GM23338 (cell line): Measurements from ENCODE around the gene GLIPR1. TPM values are rescaled to one million over a fixed set of nuclear protein-coding genes. Genes with fewer than 3 reads are reported as not detected.

Experiments used
- ATAC-seq: fragments of 200-7000 bp; cut with Tn5 transposase; 3 replicates; pipeline ENCODE4 v1.9.1; 2020
- DNase-seq: peaks from one replicate; pipeline ENCODE4 v3.0.0-alpha.2; 2015; ENCODE audit warnings: low spot score
- H2AFZ ChIP-seq: fragments of 200-600 bp; sonication (generic); 2 replicates; pipeline ENCODE4 v1.8.0; 2016; ENCODE audit warnings: antibody characterized with exemption, mild to moderate bottlenecking, moderate library complexity
- H3F3A ChIP-seq: fragments of 200-600 bp; sonication (generic); replicated peaks from 2 replicates; pipeline ENCODE4 v1.8.0; 2017; ENCODE audit warnings: antibody characterized with exemption, mixed run types, low read depth
- H3K27ac ChIP-seq: fragments of 200-600 bp; sonication (generic); 2 replicates; pipeline ENCODE4 v1.6.1; 2016; ENCODE audit warnings: low read depth
- H3K27me3 ChIP-seq: fragments of 200-600 bp; sonication (generic); 2 replicates; pipeline ENCODE4 v1.8.0; 2016; ENCODE audit warnings: mild to moderate bottlenecking, mixed run types, moderate library complexity; ENCODE audit not compliant: insufficient read depth
- H3K36me3 ChIP-seq: fragments of 200-600 bp; sonication (generic); 2 replicates; pipeline ENCODE4 v1.8.0; 2016; ENCODE audit warnings: mild to moderate bottlenecking; ENCODE audit not compliant: insufficient read depth
- H3K4me1 ChIP-seq: fragments of 200-600 bp; sonication (generic); 2 replicates; pipeline ENCODE4 v1.8.0; 2016; ENCODE audit warnings: mild to moderate bottlenecking, moderate library complexity; ENCODE audit not compliant: insufficient read depth
- H3K4me2 ChIP-seq: fragments of 200-600 bp; sonication (generic); 2 replicates; pipeline ENCODE4 v1.7.1; 2017; ENCODE audit warnings: mixed run types
- H3K4me3 ChIP-seq: fragments of 200-600 bp; sonication (generic); 2 replicates; pipeline ENCODE4 v1.6.1; 2016; ENCODE audit warnings: mixed run types
- H3K79me2 ChIP-seq: fragments of 200-600 bp; sonication (generic); replicated peaks from 2 replicates; pipeline ENCODE4 v1.8.0; 2017; ENCODE audit warnings: mild to moderate bottlenecking; ENCODE audit not compliant: insufficient read depth
- H3K9me2 ChIP-seq: fragments of 200-600 bp; sonication (generic); 2 replicates; pipeline ENCODE4 v1.8.0; 2017; ENCODE audit not compliant: insufficient read depth
- H4K20me1 ChIP-seq: fragments of 200-600 bp; sonication (generic); replicated peaks from 2 replicates; pipeline ENCODE4 v1.8.0; 2017; ENCODE audit warnings: mild to moderate bottlenecking; ENCODE audit not compliant: insufficient read depth
- H3K27ac Mint-ChIP-seq: 2 replicates; pipeline ENCODE4 v1.8.0; 2020; ENCODE audit warnings: inconsistent platforms, mild to moderate bottlenecking, moderate library complexity, mixed read lengths
- H3K27me3 Mint-ChIP-seq: 3 replicates; pipeline ENCODE4 v1.8.0; 2022; ENCODE audit warnings: low read depth, mild to moderate bottlenecking, moderate library complexity, mixed read lengths, inconsistent platforms; ENCODE audit not compliant: insufficient read depth, poor library complexity
- H3K36me3 Mint-ChIP-seq: 3 replicates; pipeline ENCODE4 v1.8.0; 2021; ENCODE audit warnings: low read depth, mild to moderate bottlenecking, inconsistent platforms, moderate library complexity, mixed read lengths
- H3K4me1 Mint-ChIP-seq: 3 replicates; pipeline ENCODE4 v1.8.0; 2020; ENCODE audit warnings: mild to moderate bottlenecking, inconsistent platforms, mixed read lengths
- H3K4me3 Mint-ChIP-seq: 3 replicates; pipeline ENCODE4 v1.8.0; 2021; ENCODE audit warnings: moderate library complexity, mild to moderate bottlenecking, inconsistent platforms, mixed read lengths
- H3K9me3 Mint-ChIP-seq: 3 replicates; pipeline ENCODE4 v1.8.0; 2020; ENCODE audit warnings: moderate library complexity, mild to moderate bottlenecking, inconsistent platforms, mixed read lengths
- CTCF ChIP-seq, 2 experiments: fragments of 200-600 bp in 1 of 2; sonication (generic) in 1 of 2; conservative IDR thresholded peaks; 2 replicates each; pipeline versions ENCODE4 v1.5.1 to v1.6.1; 2016 to 2017; ENCODE audit warnings: antibody characterized with exemption in 2 of 2, low read depth in 2 of 2, mild to moderate bottlenecking in 2 of 2, moderate library complexity in 1 of 2
- ETS1 ChIP-seq: IDR thresholded peaks from 2 replicates; pipeline ENCODE4 v1.6.1; 2016; ENCODE audit warnings: antibody characterized with exemption
- EZH2 ChIP-seq: fragments of 200-600 bp; sonication (generic); IDR thresholded peaks from one replicate; pipeline ENCODE4 v1.8.0; 2017; ENCODE audit warnings: antibody characterized with exemption, mild to moderate bottlenecking, low read depth; ENCODE audit not compliant: unreplicated experiment
- REST ChIP-seq: IDR thresholded peaks from one replicate; pipeline ENCODE4 v1.6.1; 2018; ENCODE audit warnings: antibody characterized with exemption; ENCODE audit not compliant: unreplicated experiment
- STAT1 ChIP-seq: IDR thresholded peaks from one replicate; pipeline ENCODE4 v1.6.1; 2016; ENCODE audit warnings: antibody characterized with exemption; ENCODE audit not compliant: unreplicated experiment
- ZNF114 ChIP-seq: fragments of 250-450 bp; sonication (Bioruptor Pico); IDR thresholded peaks from 2 replicates; pipeline ENCODE4 v1.5.0; 2020; ENCODE audit warnings: mild to moderate bottlenecking, moderate library complexity
- polyA plus RNA-seq: library from polyadenylated mRNA; unstranded; fragments of >200 nt; fragmentation: Nextera tagmentation; extraction: Ambion mirVana; gene quantifications from 2 replicates; pipeline ENCODE4 v1.2.1, GENCODE V29; 2016
- total RNA-seq: library from RNA; depleted of rRNA; stranded (reverse); fragments of >200 nt; shearing (Covaris generic); gene quantifications from 2 replicates; pipeline ENCODE4 v1.2.3, GENCODE V29; 2014

GLIPR1 gene
- total and polyA plus RNA-seq, 2 experiments from 2014 or later = 0.03 to 6.1 TPM

- no peak overlapping the region for H3K4me3 Mint-ChIP-seq
- no peaks in the 10 kb centered on the region for H3K4me1 Mint-ChIP-seq
- peaks cover 27% of the 10 kb centered on the region for H3K36me3 Mint-ChIP-seq
- no peaks in the 10 kb centered on the region for H3K9me3 Mint-ChIP-seq
- no peaks in the 10 kb centered on the region for H3K27me3 Mint-ChIP-seq
- H3K27ac ChIP-seq = no peak overlapping the region
- H3K4me3 ChIP-seq = no peak overlapping the region
- H3K36me3 ChIP-seq = peaks cover 44% of the 10 kb centered on the region
- H3K27ac Mint-ChIP-seq = no peak overlapping the region
- peaks cover 37% of the 10 kb centered on the region for H3K79me2 ChIP-seq
- H3F3A ChIP-seq = no peaks in the 10 kb centered on the region
- DNase-seq (no peak), ATAC-seq (no peak)
- H3K27me3 ChIP-seq = no peaks in the 10 kb centered on the region
- H3K4me1 ChIP-seq = no peaks in the 10 kb centered on the region
- 0 out of 2 replicates have a peak, but pooled peaks cover 2% of the 10 kb centered on the region for H4K20me1 ChIP-seq
- H2AFZ ChIP-seq = no peak overlapping the region
- H3K4me2 ChIP-seq = no peak overlapping the region
- no peaks in the 10 kb centered on the region for H3K9me2 ChIP-seq
- TF ChIP-seq ETS1 = no peak
- TF ChIP-seq REST = no peak
- TF ChIP-seq ZNF114 = no peak
- TF ChIP-seq STAT1 = no peak
- no peak for TF ChIP-seq EZH2
Observed at GRCh38 chr12:75503866-75504265, 23.3 kb downstream of the GLIPR1 start.

- H3K36me3 Mint-ChIP-seq = peaks cover 20% of the 10 kb centered on the region
- Histone ChIP-seq H3K27me3 (no peaks in the 10 kb centered on the region), H3K4me2 (no peak overlapping the region), H4K20me1 (0 out of 2 replicates have a peak, but pooled peaks cover 2% of the 10 kb centered on the region), H3K4me3 (no peak overlapping the region), H3K36me3 (peaks cover 37% of the 10 kb centered on the region), H3K79me2 (peaks cover 56% of the 10 kb centered on the region), H3K27ac (no peak overlapping the region), H3K4me1 (peaks cover 7% of the 10 kb centered on the region; the same call in 1 of the 2 replicates), H3K9me2 (no peaks in the 10 kb centered on the region), H3F3A (no peaks in the 10 kb centered on the region), H2AFZ (no peak overlapping the region)
- no peak for ATAC-seq
- H3K4me1 Mint-ChIP-seq = peaks cover 7% of the 10 kb centered on the region; the same call in 2 of the 3 replicates
- no peak for DNase-seq
- peak in 1 of 2 experiments; percentile 71; a peak in 3 of 4 replicates for TF ChIP-seq CTCF (conservative IDR thresholded peaks at IDR 0.05; ENCODE audit: low read depth in 2 of 2)
- no peak for TF ChIP-seq STAT1
- TF ChIP-seq ZNF114 = no peak
- no peak for TF ChIP-seq ETS1
- no peak for TF ChIP-seq EZH2
- H3K9me3 Mint-ChIP-seq = no peaks in the 10 kb centered on the region
- no peak overlapping the region for H3K4me3 Mint-ChIP-seq
- H3K27me3 Mint-ChIP-seq = no peaks in the 10 kb centered on the region
- no peak overlapping the region for H3K27ac Mint-ChIP-seq
Observed at GRCh38 chr12:75505706-75506312, 25.3 kb downstream of the GLIPR1 start.
